Stimulated activated CD4-positive, alpha-beta T cell treated with anti-CD3 and anti-CD28 coated beads, Interleukin-12 subunit alpha, Interleukin-12 subunit beta, amount 100 ng/mL, for 48 hours (primary cell): ENCODE measurements around the gene ERH.
"Not testable (repeated sequence)": the region's sequence is repeated elsewhere in the genome, so short reads cannot be mapped to it uniquely, and the experiment has no call there.

Experiments
- DNase-seq, 3 donors: peaks; one replicate each; pipeline ENCODE4 v3.0.0-alpha.2; 2020; ENCODE audit warnings: low read depth in 2 of 3, low spot score in 1 of 3

The ERH gene

GRCh38 chr14:69398818-69399210 is 715 bp upstream of the ERH start:
- no peak for DNase-seq

DNA sequence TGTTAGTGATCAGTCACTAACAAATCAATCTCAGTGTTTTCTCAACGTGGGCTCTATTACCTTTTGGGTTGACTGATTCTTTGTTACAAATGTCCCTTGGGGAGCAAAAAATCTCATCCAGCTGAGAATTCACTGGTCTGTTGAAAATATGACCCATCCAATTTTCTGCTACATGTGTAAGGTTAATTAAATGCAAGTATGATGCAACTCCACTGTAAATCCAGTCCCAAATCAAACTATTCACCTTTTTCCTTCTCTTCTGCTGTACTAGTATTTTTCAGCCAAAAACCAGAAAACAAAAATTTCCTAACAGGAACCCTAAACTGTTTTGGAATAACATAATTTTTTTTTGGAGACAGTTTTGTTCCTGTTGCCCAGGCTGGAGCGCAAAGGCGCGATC is 2.2 kb downstream of the ERH start:
- DNase-seq, result no peak

DNA sequence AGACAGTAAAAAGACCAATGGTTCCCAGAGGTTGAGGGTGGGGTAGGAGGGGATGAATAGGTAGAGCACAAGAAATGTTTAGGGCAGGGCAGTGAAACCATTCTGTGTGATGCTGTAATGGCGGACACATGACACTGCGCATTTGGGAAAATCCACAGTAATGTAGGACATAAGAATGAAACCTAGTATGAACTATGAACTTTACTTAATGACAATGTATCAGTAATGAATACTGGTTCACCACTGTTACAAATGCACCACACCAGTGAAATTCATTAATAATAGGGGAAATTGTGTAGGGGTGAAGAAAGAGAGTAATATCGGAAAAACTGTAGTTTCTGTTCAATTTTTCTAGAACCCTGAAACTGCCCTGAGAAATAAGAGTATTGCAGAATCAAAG is 5.6 kb downstream of the ERH start:
- DNase-seq, result no peak

- DNase-seq, result not testable (repeated sequence)
Observed at GRCh38 chr14:69391400-69391799, 6.7 kb downstream of the ERH start.

DNA sequence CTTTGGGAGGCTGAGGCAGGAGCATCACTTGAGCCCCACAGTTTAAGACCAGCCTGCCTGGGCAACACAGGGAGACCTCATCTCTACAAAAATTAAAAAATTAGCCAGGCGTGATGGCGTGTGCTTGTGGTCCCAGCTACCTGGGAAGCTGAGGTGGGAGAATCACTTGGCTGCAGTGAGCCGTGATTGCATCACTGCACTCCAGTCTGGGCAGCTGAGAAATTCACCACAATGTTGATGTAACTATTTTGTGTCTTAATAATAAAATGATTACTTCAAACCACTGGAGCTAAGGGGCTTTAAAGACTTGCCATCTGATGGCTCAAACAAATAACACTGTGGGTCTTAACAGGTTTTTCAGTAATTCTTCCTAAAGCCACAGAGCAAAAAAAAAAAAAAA is 10.8 kb downstream of the ERH start:
- DNase-seq, result no peak

- no peak for DNase-seq
Observed at GRCh38 chr14:69378274-69378673, 19.8 kb downstream of the ERH start.

GRCh38 chr14:69376439-69376838 is 21.7 kb downstream of the ERH start:
- no peak for DNase-seq

DNA sequence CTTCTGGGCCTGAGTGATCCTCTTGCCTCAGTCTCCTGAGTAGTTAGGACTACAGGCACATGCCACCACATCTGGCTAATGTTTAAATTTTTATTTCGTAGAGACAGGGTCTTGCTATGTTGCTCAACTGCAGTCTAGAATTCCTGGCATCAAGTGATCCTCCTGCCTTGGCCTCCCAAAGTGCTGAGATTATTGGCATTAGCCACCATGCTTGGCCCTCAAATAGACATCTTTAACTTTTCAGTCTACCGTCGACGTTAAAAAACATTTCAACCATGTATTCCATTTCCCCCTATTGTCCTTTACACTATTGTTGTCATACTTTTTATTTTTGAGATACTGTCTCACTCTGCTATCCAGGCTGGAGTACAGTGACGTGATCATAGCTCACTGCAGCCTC is 22.4 kb downstream of the ERH start:
- DNase-seq, result no peak

DNA sequence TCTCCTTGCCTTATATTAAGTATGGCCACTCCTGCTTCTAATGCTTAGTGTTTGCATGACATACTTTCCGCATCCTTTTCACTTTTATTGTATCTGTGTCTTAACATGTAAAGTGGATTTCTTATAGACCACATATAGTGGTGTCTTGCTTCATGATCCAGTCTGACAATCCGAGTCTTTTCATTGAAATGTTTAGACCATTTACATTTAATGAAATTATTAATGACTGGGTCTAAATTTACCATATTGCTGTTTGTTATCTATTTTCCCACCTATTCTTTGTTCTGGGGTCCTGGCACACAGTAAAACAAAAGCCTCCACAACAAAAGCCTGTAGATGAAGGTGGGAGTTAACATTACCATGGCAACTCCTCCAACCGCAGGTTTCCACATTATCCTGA is 22.9 kb downstream of the ERH start:
- no peak for DNase-seq

GRCh38 chr14:69374235-69374634 is 23.9 kb downstream of the ERH start:
- no peak for DNase-seq

- no peak for DNase-seq
Observed at GRCh38 chr14:69373104-69373503, 25.0 kb downstream of the ERH start.

GRCh38 chr14:69372146-69372545 is 26.0 kb downstream of the ERH start:
- DNase-seq, result no peak

DNA sequence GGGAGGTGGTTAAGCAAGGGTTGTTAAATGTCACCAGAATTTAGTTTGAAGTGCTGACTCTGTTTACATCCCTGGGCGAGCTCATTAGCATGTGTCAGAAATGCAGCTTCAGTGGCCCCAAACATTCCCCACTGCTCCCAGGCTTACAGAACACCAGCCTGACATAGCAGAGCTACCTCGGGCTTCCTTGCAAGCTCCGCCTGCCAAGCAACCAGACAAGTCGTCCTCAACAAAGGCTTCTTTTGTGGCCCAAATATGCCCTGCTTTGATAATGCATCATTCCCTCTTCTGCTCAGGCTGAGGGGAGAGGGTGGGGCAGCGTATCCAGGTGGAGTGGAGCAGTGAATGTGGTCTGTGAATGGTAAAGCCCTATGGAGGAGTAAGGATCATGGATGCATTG is 28.0 kb downstream of the ERH start:
- DNase-seq, result no peak

GRCh38 chr14:69368381-69368780 is 29.7 kb downstream of the ERH start:
- no peak for DNase-seq

GRCh38 chr14:69366761-69367160 is 31.3 kb downstream of the ERH start:
- DNase-seq, result no peak

GRCh38 chr14:69366069-69366468 is 32.0 kb downstream of the ERH start:
- DNase-seq, result no peak

- DNase-seq, result no peak
Observed at GRCh38 chr14:69364378-69364777, 33.7 kb downstream of the ERH start.

DNA sequence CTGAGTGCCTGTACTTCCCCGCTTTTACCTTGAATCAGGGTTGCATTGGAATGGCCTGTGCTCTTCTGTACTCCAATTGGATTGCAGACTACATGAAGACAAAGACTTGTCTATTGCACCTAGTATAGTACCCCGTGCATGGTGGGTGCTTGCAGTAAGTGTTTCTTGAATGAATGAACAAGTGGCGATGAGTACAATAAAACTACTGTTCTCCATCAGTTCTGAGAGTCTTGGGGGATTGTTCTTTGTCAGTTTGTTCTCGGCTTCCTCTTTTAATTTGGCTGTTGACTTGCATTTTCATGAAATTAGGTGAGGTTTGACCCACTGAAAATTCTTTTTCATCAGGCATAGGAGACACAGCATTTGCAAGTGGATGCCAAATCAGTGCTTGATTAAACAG is 34.1 kb downstream of the ERH start:
- DNase-seq, result no peak

DNA sequence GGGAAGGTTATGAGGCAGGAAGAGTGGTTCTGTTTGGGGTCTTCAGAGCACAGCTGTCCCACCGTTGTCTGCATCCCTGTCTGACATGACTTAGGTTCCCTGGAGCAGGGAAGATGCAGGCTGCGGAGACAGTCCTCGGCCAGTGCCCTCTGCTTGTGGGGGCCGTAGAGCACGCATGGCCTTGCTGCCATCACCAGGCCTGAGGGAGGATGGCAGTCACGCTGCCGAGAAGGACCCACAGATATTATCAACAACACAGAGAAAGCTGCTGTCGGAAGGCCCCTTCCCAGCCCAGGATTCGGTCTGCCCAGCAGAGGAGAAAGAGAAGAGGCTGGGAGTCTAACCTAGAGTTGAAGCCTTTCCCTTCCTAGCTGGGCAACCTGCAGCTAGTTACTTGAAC is 35.0 kb downstream of the ERH start:
- DNase-seq, result no peak

- peak in 1 of 3 donors; percentile 6 for DNase-seq
Observed at GRCh38 chr14:69360438-69361108, 37.5 kb downstream of the ERH start.

DNA sequence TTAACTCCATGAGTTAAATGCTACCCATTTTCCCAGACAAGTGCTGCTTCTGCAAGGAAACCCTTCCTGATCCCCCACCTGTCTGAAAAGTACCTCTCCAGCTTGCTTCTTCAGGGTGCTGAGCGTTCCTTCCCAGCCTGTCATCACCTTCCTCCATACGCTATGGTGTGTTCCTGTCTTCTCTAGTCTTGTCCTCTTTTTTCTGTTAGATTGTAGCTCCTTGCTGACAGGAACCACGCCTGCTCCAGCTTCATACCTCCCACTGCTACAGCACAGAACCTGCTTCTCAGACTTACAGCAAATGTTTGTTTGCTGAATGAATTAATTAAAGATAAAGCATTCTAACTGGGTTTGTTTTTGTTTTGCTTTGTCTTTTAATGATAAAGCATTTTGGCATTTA is 39.1 kb downstream of the ERH start:
- DNase-seq, result no peak

DNA sequence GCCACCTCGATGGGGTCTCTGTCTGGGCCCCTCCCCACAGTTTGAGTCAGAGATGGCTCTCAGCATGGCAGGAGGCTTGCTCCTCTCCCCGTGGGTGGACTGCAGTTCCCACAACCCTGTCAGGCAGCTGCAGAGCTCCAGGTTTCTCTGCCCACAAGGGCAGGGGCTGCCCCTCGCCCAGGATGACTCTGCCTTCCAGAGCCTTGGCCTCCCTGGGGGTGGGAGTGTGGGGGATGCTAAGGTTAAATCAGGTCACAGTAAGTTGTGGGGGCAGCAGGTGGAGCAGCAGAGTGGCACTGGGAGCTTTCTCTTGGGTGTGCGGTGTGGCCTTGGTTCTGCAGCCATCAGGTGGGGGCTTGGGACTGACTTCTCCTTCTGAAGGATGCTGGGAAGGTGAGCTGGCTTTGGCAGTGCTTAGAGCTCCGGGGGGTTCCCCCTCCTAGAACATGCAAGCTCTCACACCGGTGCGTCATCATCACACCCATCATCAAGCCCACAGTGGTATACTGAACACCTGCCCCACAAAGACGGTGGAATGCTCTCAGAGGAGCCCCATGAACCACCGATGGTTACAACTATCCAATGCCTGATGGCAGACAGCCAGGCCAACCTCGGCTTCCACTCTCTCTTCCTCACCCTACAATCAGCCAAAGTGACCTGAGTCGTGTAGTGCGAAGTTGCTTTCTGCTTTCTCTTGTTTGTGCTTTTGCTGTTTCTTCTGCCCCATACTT is 39.7 kb downstream of the ERH start:
- DNase-seq, result peak; percentile 29 to 68 (median 43)
